GM23338 (cell line): ENCODE data around the gene FOXJ3.

Experiments
- CTCF ChIP-seq, 2 experiments: fragments of 200-600 bp in 1 of 2; sonication (generic) in 1 of 2; conservative IDR thresholded peaks; 2 replicates each; pipeline versions ENCODE4 v1.5.1 to v1.6.1; 2016 to 2017; ENCODE audit warnings: antibody characterized with exemption in 2 of 2, low read depth in 2 of 2, mild to moderate bottlenecking in 2 of 2, moderate library complexity in 1 of 2
- EZH2 ChIP-seq: fragments of 200-600 bp; sonication (generic); IDR thresholded peaks from one replicate; pipeline ENCODE4 v1.8.0; 2017; ENCODE audit warnings: antibody characterized with exemption, mild to moderate bottlenecking, low read depth; ENCODE audit not compliant: unreplicated experiment
- EZH2phosphoT487 ChIP-seq: fragments of 200-600 bp; sonication (generic); IDR thresholded peaks from one replicate; pipeline ENCODE4 v1.8.1; 2018; ENCODE audit warnings: antibody characterized with exemption; ENCODE audit not compliant: unreplicated experiment
- POLR2AphosphoS5 ChIP-seq: IDR thresholded peaks from 2 replicates; pipeline ENCODE4 v1.6.1; 2016; ENCODE audit warnings: antibody characterized with exemption, low read depth
- STAT1 ChIP-seq: IDR thresholded peaks from one replicate; pipeline ENCODE4 v1.6.1; 2016; ENCODE audit warnings: antibody characterized with exemption; ENCODE audit not compliant: unreplicated experiment
- TF ChIP-seq, protein P1 (sequence below): IDR thresholded peaks from one replicate; pipeline ENCODE4 v1.6.1; 2018; ENCODE audit warnings: antibody characterized with exemption; ENCODE audit not compliant: unreplicated experiment

- TF ChIP-seq STAT1 (no peak), CTCF (conservative IDR thresholded peaks at IDR 0.05; ENCODE audit: low read depth in 2 of 2) (no peak), EZH2 (no peak), EZH2phosphoT487 (no peak), POLR2AphosphoS5 (no peak)
- TF ChIP-seq, protein P1, sequence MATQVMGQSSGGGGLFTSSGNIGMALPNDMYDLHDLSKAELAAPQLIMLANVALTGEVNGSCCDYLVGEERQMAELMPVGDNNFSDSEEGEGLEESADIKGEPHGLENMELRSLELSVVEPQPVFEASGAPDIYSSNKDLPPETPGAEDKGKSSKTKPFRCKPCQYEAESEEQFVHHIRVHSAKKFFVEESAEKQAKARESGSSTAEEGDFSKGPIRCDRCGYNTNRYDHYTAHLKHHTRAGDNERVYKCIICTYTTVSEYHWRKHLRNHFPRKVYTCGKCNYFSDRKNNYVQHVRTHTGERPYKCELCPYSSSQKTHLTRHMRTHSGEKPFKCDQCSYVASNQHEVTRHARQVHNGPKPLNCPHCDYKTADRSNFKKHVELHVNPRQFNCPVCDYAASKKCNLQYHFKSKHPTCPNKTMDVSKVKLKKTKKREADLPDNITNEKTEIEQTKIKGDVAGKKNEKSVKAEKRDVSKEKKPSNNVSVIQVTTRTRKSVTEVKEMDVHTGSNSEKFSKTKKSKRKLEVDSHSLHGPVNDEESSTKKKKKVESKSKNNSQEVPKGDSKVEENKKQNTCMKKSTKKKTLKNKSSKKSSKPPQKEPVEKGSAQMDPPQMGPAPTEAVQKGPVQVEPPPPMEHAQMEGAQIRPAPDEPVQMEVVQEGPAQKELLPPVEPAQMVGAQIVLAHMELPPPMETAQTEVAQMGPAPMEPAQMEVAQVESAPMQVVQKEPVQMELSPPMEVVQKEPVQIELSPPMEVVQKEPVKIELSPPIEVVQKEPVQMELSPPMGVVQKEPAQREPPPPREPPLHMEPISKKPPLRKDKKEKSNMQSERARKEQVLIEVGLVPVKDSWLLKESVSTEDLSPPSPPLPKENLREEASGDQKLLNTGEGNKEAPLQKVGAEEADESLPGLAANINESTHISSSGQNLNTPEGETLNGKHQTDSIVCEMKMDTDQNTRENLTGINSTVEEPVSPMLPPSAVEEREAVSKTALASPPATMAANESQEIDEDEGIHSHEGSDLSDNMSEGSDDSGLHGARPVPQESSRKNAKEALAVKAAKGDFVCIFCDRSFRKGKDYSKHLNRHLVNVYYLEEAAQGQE, result no peak
Observed at GRCh38 chr1:42179900-42180329, 155.1 kb downstream of the FOXJ3 start.
